ENCODE measurements around the gene ZBTB34.

The ZBTB34 gene

DNA sequence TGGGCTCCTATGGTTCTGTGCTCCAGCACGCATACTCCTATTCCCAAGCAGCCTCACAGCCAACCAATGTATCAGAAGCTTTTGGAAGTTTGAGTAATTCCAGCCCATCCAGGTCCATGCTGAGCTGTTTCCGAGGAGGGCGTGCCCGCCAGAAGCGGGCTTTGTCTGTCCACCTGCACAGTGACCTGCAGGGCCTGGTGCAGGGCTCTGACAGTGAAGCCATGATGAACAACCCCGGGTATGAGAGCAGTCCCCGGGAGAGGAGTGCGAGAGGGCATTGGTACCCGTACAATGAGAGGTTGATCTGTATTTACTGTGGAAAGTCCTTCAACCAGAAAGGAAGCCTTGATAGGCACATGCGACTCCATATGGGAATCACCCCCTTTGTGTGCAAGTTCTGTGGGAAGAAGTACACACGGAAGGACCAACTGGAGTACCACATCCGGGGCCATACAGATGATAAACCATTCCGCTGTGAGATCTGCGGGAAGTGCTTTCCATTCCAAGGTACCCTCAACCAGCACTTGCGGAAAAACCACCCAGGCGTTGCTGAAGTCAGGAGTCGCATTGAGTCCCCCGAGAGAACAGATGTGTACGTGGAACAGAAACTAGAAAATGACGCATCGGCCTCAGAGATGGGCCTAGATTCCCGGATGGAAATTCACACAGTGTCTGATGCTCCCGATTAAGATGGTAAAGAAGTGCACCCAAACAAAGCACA, 19.9 kb downstream of the ZBTB34 start:
- no peak for DNase-seq

DNA sequence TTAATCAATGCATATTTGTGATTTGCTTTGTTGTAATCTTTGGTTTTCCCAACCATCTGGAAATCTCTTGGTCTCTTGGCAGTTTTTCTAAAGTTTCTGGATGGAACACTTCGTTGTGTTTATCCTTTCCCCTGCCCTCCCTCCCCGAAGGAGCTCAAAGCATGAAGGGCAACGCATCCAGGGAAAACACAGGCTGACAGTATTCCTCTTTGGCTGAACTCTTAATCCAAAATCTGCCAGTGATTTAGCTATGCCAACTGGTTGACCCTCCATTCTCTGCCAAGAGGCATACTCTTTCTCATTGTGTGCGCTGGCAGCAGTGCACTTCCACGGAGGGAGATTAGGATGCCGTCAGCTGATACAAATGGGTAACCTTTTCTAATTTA, 20.5 kb downstream of the ZBTB34 start:
- DNase-seq = no peak

DNA sequence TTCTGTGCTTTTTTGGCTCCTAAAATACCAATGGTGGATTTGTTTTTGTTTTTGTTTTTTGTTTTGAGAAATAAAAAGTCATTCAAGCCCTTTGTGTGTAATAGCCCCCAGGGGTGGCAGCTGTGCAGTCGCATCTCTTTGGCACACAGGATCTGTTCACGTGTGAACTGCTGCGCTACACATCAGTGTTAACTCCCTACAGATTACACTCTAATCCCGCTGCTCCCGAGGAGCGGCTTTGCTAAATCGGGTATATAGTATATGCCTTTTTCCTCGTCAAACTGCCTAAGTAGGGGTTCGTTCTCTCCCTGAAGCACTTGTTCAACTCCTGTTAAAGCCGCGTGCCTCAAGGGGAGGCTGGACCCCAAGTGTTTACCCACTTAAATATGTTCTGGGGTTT, 22.3 kb downstream of the ZBTB34 start:
- DNase-seq = no peak

DNA sequence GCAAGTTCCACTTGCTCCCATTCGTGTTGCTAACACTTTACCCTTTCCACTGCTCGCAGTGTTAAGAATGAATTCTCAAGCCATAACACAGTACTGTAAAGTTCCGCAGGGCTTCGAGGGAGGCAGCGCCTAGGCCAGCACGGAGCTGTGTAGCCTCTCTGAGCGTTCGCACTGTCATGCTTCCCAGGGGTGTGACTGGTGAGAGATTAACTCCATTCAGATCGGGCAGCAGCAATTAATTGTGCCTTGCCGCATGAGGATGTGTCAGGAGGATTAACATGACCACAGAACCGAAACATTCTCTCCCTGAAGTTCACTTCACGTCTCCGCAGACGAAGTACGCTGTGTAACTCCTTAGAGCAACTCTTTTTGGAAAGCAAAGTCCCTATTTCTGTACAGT, 23.2 kb downstream of the ZBTB34 start:
- no peak for DNase-seq

DNA sequence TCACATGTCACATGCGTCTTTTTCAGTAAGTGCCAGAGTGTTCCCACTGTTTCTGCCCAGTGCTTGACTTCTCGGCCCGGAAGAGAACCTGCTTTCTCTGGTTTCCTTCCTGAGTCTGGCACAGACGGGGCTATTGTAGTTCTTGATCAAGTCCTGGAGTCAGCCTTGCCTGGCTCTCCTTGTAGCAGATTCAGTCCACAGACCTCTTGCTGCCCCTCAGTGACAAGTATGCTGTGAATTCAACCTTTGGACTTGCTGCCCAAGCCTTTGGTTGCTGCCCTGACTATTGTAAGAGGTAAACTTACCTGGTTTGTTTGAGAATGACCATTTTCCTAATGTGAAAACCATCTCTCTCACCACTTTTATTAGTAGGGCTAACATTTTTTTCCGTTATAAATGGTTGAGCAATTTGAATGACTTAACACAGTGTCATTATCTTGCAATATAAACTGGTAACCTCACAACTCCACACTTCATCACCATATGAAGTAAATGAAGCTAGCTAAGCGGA, 24.7 kb downstream of the ZBTB34 start:
- DNase-seq = no peak

DNA sequence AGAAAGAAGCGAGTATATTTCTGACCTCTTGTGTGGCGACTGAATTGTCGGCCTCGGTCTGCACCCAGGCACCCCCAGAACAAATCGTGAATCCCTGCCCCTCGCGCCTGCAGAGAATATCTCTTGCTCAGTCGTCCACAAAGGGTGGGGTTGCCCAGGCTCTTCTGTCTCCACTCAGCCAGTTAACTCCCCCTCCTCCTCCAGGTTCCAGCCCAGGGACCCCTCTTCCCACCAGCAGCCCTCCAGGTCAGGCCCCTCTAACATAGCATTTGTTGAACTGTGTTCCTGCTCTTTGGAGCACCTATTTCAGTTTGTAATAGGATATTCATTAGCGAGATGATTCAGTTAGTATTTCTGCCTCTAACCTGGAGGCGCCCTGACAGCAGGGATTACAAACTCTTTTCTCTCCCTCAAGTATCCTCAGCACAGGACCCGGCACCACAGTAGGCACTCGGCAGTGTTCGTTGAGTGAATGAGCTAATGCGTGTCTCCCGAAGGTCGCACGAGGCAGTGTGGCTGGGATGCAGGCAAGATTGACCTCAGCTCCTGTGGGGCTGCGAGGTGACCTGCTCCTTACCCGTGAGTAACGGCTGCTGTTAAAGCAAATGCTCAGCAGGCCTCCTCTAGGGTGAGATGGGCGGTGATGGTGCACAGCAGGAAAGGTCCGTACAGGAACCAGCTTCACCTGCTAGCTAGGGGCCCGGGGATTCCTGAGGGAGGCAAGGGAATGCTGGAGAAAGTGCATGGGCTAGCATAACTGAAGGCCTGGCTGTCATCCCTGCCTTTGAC, 25.8 kb downstream of the ZBTB34 start:
- no peak for DNase-seq

DNA sequence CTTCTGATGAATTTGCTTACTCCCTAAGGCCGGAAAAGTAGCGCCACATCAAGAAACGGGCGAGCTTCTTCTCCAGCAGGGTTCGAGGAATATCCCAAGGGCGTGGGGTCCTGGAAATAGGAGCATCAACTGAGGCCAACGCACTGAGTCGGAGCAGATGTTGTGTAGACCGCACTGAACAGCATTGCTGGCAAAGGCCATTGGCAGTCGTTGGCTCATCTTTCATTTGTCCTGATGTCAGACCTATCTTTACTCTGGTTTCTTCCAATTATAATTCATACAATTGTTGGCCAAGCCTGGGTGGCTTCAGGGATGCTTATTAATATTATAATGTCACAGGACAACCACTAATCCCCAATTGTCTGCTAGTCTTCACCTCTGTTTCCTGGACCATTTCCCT, 26.5 kb downstream of the ZBTB34 start:
- DNase-seq = no peak

DNA sequence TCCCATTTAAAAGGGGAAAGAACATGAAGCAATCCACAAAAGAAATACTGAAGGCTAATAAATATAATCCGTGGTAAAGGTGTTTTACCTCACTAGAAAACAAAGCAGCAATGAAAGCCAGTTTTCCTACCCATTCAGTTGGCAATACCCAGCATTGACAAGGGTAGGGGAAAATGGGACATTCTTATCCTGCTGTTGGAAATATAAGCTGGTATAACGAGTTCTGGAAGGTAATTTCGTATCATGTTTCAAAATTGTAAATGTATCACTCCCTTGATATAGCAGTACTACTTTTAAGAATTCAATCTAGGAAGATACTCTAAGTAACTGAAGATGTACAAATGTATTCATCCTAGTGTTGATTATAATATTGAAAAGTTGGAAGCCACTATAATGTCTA, 31.2 kb downstream of the ZBTB34 start:
- DNase-seq = no peak

DNA sequence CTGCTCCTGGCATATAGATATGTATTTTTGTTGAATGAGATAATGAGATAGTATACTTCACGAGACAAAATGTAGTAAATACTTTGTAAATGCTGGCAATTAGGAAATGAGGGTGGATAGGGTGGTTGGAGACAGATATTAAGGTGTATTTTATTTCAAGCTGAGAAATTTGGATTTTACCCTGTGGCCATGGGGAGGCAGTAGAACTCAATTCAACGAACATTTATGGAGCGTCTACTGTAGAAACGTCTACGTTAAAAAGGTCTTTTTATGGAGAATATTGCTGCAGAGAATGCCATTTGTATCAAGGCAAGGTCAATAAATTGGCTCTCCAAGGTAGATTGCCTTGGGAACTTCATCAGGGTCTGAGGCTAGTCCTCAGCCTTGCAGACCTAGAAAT, 32.6 kb downstream of the ZBTB34 start:
- DNase-seq = no peak

DNA sequence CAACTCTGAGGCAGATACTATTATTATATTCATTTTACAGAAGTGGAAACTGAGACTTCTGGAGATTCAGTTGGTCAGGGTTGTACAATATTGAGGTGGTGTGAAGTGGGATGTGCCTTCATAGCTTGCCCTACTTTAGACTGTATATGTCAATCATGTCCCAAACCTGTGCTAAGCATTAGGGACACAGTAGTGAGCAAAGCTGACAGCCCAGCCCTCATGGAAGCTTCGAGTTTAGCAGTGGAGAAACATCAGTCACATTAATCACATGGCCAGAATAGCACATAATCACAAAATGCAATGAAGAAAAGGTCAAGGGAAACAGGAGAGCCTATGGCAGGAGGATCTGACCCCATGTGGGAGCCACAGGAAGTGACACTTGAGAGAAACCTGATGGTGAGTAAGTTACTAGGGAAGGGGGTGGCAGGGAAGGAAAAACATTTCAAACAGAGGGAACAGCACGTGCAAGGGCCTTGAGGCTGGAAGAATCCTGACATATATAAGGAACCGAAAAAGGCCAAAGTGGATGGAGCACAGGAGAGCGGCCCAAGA, 33.7 kb downstream of the ZBTB34 start:
- no peak for DNase-seq

DNA sequence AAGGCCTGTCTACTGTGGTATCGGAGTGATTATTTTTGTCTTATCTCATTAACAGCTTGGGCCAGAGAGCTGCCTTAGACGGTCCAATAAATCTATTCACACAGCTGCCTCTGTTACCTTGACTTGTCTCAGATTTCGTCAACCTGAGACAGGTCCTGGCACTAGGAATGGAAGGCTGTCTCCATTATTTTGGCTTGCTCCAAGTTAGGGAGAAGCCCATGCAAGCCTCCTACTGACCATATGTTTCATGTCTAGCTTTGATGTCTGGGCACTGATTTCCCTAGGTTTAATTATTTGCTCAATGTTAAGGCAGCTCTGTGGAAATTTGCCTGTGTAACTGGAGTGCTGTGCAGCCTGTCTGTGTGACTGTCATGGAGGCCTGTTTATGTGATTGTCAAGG, 41.8 kb downstream of the ZBTB34 start:
- DNase-seq = no peak

DNA sequence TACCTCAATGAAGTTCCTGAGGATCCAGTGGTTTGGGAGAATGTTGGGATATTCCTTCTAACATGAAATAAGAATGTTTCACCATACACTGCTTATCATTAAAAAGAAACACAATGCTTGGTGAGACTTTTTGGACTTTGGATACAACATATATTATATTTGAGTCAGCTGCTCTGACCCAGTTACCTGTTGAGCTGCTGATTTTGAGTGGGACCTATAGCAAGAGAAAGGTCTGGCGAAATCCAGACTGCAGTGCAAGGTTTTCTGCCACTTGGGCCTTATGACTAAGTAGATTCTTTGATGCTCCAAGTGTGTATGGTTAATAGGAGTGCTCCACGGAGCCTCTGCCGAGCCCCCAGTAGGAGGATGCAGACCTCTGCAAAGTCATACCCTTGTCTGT, 44.1 kb downstream of the ZBTB34 start:
- DNase-seq = no peak

DNA sequence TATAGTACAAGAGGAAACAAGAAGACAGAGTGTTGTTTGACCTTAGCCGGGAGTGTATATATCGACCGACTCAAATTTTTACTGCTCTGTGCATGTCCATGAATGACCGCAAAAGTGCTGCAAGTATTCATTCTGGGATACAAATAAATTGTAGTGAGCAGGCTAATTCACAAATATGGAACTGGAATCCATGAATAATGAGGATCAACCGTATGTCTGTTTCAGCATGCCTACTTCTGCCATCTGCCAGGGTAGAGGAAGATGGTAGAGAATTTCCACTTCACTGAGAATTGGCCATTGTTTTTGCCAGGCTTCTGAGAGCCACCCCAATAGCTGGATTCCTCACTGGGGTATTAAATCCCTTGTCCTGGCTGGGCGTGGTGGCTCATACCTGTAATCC, 45.7 kb downstream of the ZBTB34 start:
- DNase-seq = no peak

DNA sequence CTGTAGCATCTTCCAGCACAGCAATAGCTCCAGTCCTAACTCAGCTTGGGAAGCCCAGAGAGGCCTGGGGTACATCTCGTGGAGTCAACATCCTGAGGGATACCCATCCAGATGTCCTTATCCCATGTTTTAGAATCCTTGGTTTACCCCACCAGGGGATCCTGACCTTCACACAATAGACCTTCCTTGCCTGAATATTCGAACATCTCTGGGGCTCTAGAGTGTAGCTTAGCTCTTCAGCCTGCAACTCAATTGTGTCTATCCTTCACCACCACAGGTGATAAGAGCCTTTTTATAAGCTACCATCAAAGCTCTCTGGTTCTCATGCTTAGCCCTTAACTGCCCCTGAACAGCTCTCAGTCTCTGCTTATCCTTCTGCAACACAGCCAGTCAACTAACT, 46.6 kb downstream of the ZBTB34 start:
- DNase-seq = no peak

DNA sequence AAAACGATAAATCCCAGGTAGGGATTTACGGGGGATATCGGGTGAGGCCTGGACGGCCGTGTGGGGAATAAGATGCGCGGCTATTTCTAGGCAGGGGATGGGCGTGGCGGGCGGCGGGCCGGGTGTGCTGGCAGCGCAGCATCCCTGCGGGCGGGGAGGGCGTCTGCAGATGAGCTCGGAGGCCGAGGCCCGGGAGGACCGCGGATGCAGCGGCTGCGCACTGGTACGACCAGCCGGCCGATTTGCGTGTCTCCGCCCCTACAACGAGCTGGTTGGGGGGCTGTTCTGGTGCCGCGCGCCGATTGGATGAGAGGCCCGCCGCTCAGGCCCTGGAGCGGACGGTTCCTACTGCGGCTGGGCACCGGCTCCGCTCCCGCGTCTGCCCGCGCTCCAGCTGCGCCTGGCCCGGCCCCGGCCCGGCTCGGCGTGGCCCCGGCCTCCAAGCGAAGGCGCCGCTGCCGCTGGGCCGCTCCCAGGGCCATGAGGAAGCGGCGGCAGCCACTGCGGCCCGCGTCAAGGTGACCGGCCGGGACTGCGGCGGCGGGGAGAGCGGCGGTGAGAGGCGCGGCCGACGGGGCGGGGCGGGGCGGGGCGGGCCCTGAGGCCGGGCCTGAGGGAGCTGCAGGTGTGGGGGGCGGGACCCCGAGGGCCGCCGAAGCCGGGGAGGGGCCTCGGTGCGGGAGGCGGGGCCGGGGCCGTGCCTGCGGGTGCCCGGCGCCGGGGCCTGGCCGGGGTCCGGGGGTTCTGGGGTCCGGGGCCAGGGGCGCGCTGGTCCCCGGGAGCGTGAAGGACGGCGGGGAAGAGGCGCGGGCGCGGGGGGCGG, 54.2 kb downstream of the ZBTB34 start, which contains the start of gene RALGPS1:
RALGPS1 (plus strand) TSS at position 325 of the 823 bp plus-strand sequence. CDS start 47,508 bp downstream, outside the sequence.
- peak; percentile 35 for DNase-seq

DNA sequence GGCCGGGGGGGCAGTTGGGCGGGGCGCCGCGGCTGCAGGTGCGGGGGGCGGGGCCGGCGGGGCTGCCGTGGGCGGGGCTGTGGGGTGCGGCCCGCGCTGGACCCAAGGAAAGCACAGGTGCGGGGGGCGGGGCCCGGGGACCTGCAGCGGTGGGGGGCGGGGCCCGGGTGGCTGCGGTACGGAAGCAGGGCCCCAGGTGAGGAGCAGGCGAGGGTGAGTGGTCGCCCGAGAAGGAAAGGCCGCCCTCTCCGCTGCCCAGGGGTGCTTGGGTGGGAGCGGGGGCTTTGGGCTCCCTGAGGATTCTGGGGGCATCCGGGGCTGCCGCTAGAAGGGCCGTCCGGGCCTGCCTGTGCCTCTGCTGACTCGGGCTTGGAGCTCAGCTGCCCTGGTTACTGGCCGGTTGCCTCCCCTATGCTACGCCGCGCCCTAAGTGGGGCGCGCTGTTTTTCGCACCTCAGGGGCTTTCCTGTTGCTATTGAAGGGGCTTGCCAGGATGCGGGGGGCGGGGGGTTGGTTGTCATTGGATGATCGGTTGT, 54.9 kb downstream of the ZBTB34 start:
- no peak for DNase-seq

DNA sequence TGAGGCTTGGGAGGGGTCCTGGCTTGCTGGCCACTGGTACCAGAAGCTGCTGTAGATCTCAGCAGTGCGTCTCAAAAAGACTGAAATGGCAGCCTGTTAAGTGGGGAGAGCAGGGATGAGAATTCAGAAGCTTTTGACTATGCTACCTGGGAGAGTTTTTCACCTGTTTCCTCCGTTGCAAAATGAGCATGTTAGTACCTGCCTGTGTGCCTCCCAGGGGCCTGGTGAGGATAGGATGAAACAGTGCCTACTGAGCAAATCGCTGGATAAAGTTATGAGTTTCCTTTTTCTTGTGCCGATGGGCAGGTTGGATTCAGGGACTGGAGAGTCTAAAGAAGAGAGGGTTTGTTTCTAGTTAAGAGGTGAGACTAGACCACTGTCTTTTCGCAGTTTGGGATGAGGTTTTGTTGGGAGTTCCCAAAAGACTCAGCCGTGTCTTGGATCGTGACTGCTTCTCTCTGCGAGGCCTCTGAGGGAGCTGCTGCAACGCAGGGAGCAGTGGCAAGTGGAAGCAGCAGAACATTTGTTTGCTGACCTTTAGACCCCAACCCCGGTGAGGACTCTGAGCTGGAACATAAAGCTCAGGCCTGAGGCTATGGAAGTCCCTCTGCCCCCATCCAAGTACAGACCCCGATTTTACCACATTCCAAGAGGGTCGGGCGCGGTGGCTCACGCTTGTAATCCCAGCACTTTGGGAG, 55.6 kb downstream of the ZBTB34 start:
- no peak for DNase-seq

DNA sequence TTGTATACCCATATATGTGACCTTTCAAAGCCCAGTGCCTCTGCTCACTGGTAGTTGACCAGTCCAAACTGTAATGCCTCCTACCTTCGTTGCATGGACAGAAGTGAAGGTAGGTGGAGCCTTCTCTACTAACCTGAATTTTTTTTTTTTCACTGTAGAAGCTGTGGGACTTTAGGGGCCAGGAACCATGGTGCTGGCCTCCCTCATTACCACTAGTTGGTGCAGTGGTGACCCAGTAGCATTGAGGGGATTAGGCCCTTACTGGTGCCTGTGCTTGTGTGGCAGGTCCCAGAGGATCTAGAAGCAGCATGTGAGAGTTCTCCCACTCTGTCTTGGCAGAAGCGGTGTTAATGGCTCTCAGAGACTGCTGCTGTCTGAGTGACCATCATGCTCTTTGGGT, 56.5 kb downstream of the ZBTB34 start:
- DNase-seq = no peak

DNA sequence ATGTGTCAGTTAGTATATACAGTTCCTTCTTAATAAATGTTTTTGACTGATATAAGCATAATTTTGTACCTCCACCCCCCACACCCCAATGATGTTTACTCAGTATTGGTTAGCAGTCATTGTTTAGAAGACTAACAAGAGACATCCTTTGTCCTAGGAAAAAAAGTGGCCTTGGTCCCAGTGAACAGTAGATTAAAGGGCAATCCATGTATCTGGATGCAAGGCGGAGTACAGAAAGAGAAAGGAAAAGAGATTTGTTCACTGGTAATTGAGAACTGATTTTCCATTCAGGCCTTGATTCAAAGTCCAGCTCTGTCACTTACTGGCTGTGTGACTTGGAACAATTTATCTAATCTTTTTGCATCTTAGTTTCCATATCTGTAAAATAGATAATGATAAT, 58.8 kb downstream of the ZBTB34 start:
- DNase-seq = no peak

DNA sequence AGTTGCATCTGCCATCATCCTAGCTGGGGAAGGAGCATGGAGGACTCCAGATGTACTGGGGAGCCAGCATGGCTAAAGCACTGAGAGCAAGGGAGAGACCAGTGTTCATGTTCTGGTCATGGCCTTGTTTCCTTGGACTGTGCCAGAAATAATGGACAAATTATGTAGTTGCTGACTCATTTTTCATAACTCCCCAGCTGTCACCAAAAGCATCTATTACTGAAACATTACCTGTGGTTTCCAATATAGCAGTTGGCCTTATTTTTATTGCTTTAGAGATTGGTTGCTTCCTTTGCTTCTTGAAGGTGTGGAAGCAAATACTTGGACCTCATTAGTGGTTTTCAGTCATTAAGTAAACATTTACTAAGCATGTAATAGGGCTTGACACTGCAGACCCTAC, 65.4 kb downstream of the ZBTB34 start:
- DNase-seq = no peak

DNA sequence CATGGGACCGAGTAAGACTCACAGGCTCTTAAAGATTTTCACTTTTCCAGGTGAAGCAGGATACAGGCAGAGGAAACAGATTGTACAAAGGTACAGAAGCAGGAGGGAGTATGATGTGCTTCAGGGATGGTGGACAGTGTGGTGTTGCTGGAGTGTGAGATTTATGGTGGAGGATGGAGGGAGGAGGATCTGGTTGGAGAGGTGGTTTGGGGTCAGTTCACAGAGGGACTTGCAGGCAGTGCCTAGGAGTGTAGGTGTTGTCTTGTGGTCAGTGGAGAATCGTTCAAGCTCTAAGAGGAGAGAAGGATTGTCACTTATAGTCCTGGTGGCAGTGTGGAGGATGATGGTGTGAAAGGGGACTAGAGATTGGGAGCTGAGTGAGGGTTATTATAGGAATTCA, 65.9 kb downstream of the ZBTB34 start:
- DNase-seq = no peak

DNA sequence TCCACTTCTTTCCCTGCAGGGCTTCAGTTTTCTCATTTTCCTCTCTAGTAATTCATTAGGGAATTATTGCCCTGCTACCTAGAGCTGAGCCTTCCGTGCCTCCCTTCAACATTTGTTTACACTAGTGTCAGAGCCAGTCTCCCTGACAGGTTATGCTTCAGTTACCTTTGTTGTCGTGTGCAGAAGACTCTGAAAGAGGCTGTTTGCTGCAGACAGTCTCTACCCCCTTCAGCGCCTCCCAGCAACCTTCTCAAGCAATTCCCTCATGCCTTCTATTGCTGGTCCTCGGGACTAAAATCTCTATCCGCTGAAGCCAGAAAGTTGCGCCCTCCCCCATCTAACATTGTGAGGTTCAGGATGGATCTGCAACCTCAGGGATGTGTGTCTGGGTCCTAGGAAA, 67.0 kb downstream of the ZBTB34 start:
- no peak for DNase-seq
